ENCODE results near the gene KLHDC4. TPM values are rescaled to one million over a fixed set of nuclear protein-coding genes. Genes with fewer than 3 reads are reported as not detected.

Gene KLHDC4
- polyA plus RNA-seq, 2 of the 4 experiments (the other 2 are of a cell fraction): 25.9 to 37.2 TPM

DNA sequence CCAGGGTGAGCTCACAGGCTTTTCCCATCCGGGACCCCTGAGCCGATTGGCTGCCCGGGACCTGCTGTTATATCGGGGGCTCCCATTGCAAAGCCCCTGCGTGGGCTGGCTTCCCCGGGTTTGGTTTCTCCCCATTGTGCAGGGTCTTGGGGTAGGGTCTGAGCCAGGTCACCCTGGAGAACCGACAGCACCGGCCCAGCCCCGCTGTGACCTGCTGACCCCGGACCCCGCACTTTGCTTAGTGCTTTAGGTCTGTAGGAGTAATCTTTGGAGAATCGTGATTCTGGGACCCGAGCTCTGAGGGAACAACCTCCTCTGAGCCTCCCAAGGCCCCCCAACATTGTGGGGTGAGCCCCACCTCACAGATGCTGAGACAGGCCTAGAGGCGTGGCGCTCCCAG, 100.6 kb downstream of the KLHDC4 start:
- H3K27ac ChIP-seq: no peak overlapping the region
- POLR2A ChIA-PET: no interaction called here
- no peak overlapping the region for H3K4me2 ChIP-seq
- CTCF ChIA-PET: interaction anchor here (0.9 to 4.7 kb wide), 4 partner anchors 19 to 205 kb away, joined by 3 to 28 read pairs (median 4); no protein-coding TSS in a partner anchor
- TF ChIP-seq KDM5A (IDR thresholded peaks at IDR 0.05) (no peak), TP53 (CRISPR knock-in tag; IDR thresholded peaks at IDR 0.05) (no peak), BCL3 (IDR thresholded peaks at IDR 0.05) (no peak), HEYL (CRISPR knock-in tag; IDR thresholded peaks at IDR 0.05) (no peak)
- TF ChIP-seq, protein P1, sequence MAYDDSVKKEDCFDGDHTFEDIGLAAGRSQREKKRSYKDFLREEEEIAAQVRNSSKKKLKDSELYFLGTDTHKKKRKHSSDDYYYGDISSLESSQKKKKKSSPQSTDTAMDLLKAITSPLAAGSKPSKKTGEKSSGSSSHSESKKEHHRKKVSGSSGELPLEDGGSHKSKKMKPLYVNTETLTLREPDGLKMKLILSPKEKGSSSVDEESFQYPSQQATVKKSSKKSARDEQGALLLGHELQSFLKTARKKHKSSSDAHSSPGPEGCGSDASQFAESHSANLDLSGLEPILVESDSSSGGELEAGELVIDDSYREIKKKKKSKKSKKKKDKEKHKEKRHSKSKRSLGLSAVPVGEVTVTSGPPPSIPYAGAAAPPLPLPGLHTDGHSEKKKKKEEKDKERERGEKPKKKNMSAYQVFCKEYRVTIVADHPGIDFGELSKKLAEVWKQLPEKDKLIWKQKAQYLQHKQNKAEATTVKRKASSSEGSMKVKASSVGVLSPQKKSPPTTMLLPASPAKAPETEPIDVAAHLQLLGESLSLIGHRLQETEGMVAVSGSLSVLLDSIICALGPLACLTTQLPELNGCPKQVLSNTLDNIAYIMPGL (CRISPR knock-in tag; IDR thresholded peaks at IDR 0.05; ENCODE audit: borderline replicate concordance): no peak
- TF ChIP-seq, protein P2, sequence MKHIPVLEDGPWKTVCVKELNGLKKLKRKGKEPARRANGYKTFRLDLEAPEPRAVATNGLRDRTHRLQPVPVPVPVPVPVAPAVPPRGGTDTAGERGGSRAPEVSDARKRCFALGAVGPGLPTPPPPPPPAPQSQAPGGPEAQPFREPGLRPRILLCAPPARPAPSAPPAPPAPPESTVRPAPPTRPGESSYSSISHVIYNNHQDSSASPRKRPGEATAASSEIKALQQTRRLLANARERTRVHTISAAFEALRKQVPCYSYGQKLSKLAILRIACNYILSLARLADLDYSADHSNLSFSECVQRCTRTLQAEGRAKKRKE (CRISPR knock-in tag; IDR thresholded peaks at IDR 0.05; ENCODE audit: low read depth): no peak
- TF ChIP-seq, protein P3, sequence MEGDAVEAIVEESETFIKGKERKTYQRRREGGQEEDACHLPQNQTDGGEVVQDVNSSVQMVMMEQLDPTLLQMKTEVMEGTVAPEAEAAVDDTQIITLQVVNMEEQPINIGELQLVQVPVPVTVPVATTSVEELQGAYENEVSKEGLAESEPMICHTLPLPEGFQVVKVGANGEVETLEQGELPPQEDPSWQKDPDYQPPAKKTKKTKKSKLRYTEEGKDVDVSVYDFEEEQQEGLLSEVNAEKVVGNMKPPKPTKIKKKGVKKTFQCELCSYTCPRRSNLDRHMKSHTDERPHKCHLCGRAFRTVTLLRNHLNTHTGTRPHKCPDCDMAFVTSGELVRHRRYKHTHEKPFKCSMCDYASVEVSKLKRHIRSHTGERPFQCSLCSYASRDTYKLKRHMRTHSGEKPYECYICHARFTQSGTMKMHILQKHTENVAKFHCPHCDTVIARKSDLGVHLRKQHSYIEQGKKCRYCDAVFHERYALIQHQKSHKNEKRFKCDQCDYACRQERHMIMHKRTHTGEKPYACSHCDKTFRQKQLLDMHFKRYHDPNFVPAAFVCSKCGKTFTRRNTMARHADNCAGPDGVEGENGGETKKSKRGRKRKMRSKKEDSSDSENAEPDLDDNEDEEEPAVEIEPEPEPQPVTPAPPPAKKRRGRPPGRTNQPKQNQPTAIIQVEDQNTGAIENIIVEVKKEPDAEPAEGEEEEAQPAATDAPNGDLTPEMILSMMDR (IDR thresholded peaks at IDR 0.05): no peak
- FAIRE-seq (no peak), DNase-seq (ENCODE audit: low read depth in 1 of 2, low spot score in 1 of 2) (no peak), ATAC-seq (no peak)
- no peaks in the 10 kb centered on the region for H3K9me3 ChIP-seq
- no peaks in the 10 kb centered on the region for H3K4me1 ChIP-seq
- H3K4me3 ChIP-seq: no peak overlapping the region
- WGBS (ENCODE audit: missing lambda C conversion rate): 56% methylated on average over 13 of the region's 15 CpGs

- WGBS (ENCODE audit: missing lambda C conversion rate): 43% methylated on average over 11 of the region's 11 CpGs
- no peak for TF ChIP-seq NFE2L2 (conservative IDR thresholded peaks at IDR 0.05; ENCODE audit: low read length)
- TF ChIP-seq RNF2 (IDR thresholded peaks at IDR 0.05; ENCODE audit: borderline replicate concordance, low read depth): no peak
- no peak for TF ChIP-seq MAX (IDR thresholded peaks at IDR 0.05)
- TF ChIP-seq RFX5 (IDR thresholded peaks at IDR 0.05): no peak
- TF ChIP-seq ESRRA (IDR thresholded peaks at IDR 0.05; ENCODE audit: borderline replicate concordance, low read length): no peak
- no peak for TF ChIP-seq HOXA7 (CRISPR knock-in tag; IDR thresholded peaks at IDR 0.05)
- no peak for TF ChIP-seq CHD4 (IDR thresholded peaks at IDR 0.05; ENCODE audit: borderline replicate concordance)
- no peak for TF ChIP-seq FOSB (CRISPR knock-in tag; IDR thresholded peaks at IDR 0.05)
- no peak for TF ChIP-seq RAD21 (conservative IDR thresholded peaks at IDR 0.05 in 1 of 2, IDR thresholded peaks at IDR 0.05 in 1 of 2)
- TF ChIP-seq EHMT2 (IDR thresholded peaks at IDR 0.05; ENCODE audit: low read depth): no peak
- TF ChIP-seq, protein P4, sequence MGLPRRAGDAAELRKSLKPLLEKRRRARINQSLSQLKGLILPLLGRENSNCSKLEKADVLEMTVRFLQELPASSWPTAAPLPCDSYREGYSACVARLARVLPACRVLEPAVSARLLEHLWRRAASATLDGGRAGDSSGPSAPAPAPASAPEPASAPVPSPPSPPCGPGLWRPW (IDR thresholded peaks at IDR 0.05): no peak
- TF ChIP-seq, protein P2 (CRISPR knock-in tag; IDR thresholded peaks at IDR 0.05; ENCODE audit: low read depth): no peak
- no peak for TF ChIP-seq FOXS1 (CRISPR knock-in tag; IDR thresholded peaks at IDR 0.05)
- no peak for TF ChIP-seq MAFK (IDR thresholded peaks at IDR 0.05; ENCODE audit: partially characterized antibody)
- TF ChIP-seq CBX8 (IDR thresholded peaks at IDR 0.05): no peak
- no peak overlapping the region for H3K4me3 ChIP-seq
- CTCF ChIA-PET: interaction anchor here (0.9 to 4.7 kb wide), 4 partner anchors 19 to 206 kb away, joined by 3 to 28 read pairs (median 4); no protein-coding TSS in a partner anchor
- no peak for ATAC-seq
- H3K4me1 ChIP-seq: no peaks in the 10 kb centered on the region
- no peak for DNase-seq (ENCODE audit: low read depth in 1 of 2, low spot score in 1 of 2)
- no peak overlapping the region for H3K27ac ChIP-seq
- POLR2A ChIA-PET: no interaction called here
- H3K4me2 ChIP-seq: no peak overlapping the region
- FAIRE-seq: no peak
- H3K9me3 ChIP-seq: no peaks in the 10 kb centered on the region
These were observed 101.0 kb downstream of the KLHDC4 start for GRCh38 chr16:87664792-87665191.
